DND-41 (cell line): ENCODE measurements around the gene GPC6.

Source experiments
- ATAC-seq: fragments of 200-7000 bp; cut with Tn5 transposase; 3 replicates; pipeline ENCODE4 v1.9.1; 2021; ENCODE audit warnings: low read depth; ENCODE audit not compliant: insufficient read depth
- DNase-seq: peaks from one replicate; pipeline ENCODE4 v3.0.0-alpha.2; 2020
- H2AFZ ChIP-seq: 2 replicates; pipeline ENCODE4 v1.6.0; 2012; ENCODE audit warnings: low read depth, low read length
- H3K27ac ChIP-seq: 2 replicates; pipeline ENCODE4 v1.5.1; 2012; ENCODE audit warnings: low read length, inconsistent platforms
- H3K27me3 ChIP-seq: fragments of 200-600 bp; sonication (generic); 2 replicates; pipeline ENCODE4 v1.6.0; 2012; ENCODE audit warnings: low read length, mild to moderate bottlenecking, inconsistent platforms; ENCODE audit not compliant: insufficient read depth, poor library complexity
- H3K36me3 ChIP-seq: 2 replicates; pipeline ENCODE4 v1.5.1; 2012; ENCODE audit warnings: low read length, inconsistent platforms; ENCODE audit not compliant: insufficient read depth
- H3K4me1 ChIP-seq: 2 replicates; pipeline ENCODE4 v1.5.1; 2012; ENCODE audit warnings: mild to moderate bottlenecking, low read length; ENCODE audit not compliant: insufficient read depth
- H3K4me2 ChIP-seq: 2 replicates; pipeline ENCODE4 v1.6.0; 2012; ENCODE audit warnings: mild to moderate bottlenecking, moderate library complexity, low read length, inconsistent platforms; ENCODE audit not compliant: insufficient read depth
- H3K4me3 ChIP-seq, 2 experiments: fragments of 200-600 bp in 1 of 2; shearing (Covaris generic) in 1 of 2; 2 replicates each; pipeline ENCODE4 v1.5.1; 2012 to 2016; ENCODE audit warnings: inconsistent platforms in 2 of 2, low read length in 2 of 2, mild to moderate bottlenecking in 2 of 2, low read depth in 1 of 2, moderate library complexity in 1 of 2
- H3K79me2 ChIP-seq: 2 replicates; pipeline ENCODE4 v1.6.0; 2012; ENCODE audit warnings: low read length, inconsistent platforms; ENCODE audit not compliant: insufficient read depth
- H3K9ac ChIP-seq: 2 replicates; pipeline ENCODE4 v1.6.0; 2012; ENCODE audit warnings: low read depth, mild to moderate bottlenecking, inconsistent platforms, low read length, moderate library complexity
- H3K9me3 ChIP-seq: 2 replicates; pipeline ENCODE4 v1.5.1; 2012; ENCODE audit warnings: low read length, moderate library complexity, mild to moderate bottlenecking, inconsistent platforms; ENCODE audit not compliant: insufficient read depth, severe bottlenecking
- H4K20me1 ChIP-seq: 2 replicates; pipeline ENCODE4 v1.6.0; 2012; ENCODE audit warnings: low read length; ENCODE audit not compliant: insufficient read depth
- EZH2 ChIP-seq: IDR thresholded peaks from 3 replicates; pipeline ENCODE4 v1.6.1; 2012; ENCODE audit warnings: borderline replicate concordance, low read depth, mild to moderate bottlenecking, moderate library complexity, low read length, inconsistent platforms; ENCODE audit not compliant: severe bottlenecking
- TF ChIP-seq, protein P1 (sequence below): IDR thresholded peaks from 2 replicates; pipeline ENCODE4 v1.5.1; 2012; ENCODE audit warnings: borderline replicate concordance, low read length, moderate library complexity, mild to moderate bottlenecking; ENCODE audit not compliant: poor library complexity, severe bottlenecking; ENCODE audit errors: extremely low read depth

GPC6 gene

DNA sequence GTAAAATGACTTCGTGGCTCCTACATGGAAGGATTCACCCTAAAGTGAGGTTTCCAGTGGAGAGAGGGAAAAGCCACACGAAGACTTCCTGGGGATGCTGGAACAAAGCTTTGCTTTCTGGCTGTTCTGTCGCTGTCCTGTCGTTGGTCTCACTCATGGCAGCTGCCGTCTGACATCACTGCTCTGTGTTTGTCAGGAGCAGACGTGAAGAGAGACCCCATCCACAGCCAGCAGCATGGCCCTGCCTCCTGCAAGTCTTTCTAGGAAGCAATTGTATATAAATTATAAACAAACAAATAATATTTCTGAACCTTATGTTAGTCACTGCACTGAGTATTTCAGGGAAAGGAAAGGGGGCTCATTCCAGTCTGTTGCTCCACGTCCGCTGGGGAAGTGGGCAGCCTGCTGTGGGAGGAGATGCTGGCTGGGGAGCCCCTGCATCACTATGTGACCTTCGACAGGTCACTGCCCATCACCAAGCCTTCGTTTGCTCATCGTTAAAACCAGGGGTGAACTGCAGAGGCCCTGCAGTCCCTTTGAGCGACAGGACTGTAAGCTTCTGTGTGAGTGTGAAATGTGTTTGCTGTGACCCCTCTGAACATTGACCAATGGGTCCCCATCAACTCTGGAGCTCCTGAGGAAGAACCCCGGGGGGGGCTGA, 1101.9 kb downstream of the GPC6 start:
- Histone ChIP-seq H3K4me2 (peak overlapping the region; percentile 62), H3K27me3 (peaks cover 15% of the 10 kb centered on the region), H4K20me1 (no peaks in the 10 kb centered on the region), H3K36me3 (no peaks in the 10 kb centered on the region), H3K9ac (no peak overlapping the region), H3K27ac (no peak overlapping the region), H3K4me3 (no peak overlapping the region), H3K9me3 (no peaks in the 10 kb centered on the region), H2AFZ (peak overlapping the region; percentile 38; the same call in 1 of the 2 replicates), H3K4me1 (peaks cover 46% of the 10 kb centered on the region), H3K79me2 (no peaks in the 10 kb centered on the region)
- DNase-seq: no peak
- TF ChIP-seq EZH2: no peak
- TF ChIP-seq, protein P1, sequence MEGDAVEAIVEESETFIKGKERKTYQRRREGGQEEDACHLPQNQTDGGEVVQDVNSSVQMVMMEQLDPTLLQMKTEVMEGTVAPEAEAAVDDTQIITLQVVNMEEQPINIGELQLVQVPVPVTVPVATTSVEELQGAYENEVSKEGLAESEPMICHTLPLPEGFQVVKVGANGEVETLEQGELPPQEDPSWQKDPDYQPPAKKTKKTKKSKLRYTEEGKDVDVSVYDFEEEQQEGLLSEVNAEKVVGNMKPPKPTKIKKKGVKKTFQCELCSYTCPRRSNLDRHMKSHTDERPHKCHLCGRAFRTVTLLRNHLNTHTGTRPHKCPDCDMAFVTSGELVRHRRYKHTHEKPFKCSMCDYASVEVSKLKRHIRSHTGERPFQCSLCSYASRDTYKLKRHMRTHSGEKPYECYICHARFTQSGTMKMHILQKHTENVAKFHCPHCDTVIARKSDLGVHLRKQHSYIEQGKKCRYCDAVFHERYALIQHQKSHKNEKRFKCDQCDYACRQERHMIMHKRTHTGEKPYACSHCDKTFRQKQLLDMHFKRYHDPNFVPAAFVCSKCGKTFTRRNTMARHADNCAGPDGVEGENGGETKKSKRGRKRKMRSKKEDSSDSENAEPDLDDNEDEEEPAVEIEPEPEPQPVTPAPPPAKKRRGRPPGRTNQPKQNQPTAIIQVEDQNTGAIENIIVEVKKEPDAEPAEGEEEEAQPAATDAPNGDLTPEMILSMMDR: no peak
- ATAC-seq: no peak

DNA sequence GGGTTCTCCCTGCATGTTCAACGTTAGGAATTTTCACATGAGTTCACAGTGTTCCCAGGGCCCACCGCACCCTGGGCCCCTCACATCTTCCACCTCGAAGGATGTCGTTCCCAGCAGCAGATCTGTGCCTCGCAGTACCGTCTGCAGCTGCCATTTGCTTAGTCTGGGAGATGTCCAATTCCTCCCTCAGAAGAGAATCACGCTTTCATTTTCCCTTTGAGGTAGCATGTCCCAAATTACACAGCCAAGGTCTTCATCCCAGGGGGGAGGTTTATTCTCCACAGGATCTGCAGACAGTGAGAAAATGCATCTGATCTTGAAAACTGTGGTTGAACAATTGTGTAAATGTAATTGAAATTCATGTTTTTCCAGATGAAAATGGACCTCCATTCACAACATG, 1102.7 kb downstream of the GPC6 start:
- Histone ChIP-seq H3K4me2 (no peak overlapping the region), H3K4me3 (no peak overlapping the region), H3K79me2 (no peaks in the 10 kb centered on the region), H3K27me3 (peaks cover 22% of the 10 kb centered on the region), H3K4me1 (peaks cover 39% of the 10 kb centered on the region), H3K9me3 (no peaks in the 10 kb centered on the region), H3K9ac (no peak overlapping the region), H3K27ac (no peak overlapping the region), H4K20me1 (no peaks in the 10 kb centered on the region), H3K36me3 (no peaks in the 10 kb centered on the region), H2AFZ (no peak overlapping the region)
- ATAC-seq (no peak), DNase-seq (no peak)
- TF ChIP-seq, protein P1: no peak

DNA sequence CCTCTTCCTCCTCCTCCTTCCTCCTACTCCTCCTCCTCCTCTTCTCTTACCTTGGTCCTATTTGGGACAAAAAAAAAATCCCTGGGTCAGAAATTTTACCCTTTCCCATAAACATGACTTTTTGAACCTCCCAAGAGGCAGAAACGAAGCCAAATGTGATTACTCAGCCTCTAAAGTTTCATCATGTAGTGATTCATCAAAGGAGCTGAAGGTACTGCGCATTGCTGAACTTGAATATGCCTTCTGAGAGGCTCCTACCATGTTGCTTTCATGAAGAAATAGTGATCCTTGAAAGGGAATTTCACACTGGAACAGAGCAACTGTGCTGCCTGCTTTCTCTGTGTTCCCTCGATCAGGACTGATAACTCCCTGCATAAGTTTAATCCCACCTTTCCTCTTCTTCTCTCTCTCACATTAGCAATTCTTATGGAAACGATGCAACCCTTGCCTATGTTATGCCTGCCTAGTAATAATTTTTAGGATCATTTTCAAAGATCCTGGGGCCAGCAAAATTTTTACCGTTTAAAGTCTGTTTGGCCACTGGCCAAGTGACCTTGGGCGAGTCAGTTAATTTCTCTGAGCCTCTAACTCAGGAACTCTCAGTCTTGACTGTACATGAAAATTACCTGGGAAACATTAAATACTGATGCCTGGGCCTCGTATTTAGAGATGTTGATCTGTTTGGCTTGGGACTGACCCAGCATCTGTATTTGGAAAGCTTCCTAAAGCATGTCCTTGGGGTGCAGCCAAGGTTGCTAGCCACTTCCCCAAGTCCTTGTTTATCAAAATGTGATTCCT, 1103.3 kb downstream of the GPC6 start:
- Histone ChIP-seq H3K4me1 (peaks cover 34% of the 10 kb centered on the region), H3K9me3 (no peaks in the 10 kb centered on the region), H3K27me3 (peaks cover 28% of the 10 kb centered on the region), H3K36me3 (no peaks in the 10 kb centered on the region), H3K4me3 (no peak overlapping the region), H4K20me1 (no peaks in the 10 kb centered on the region), H3K79me2 (no peaks in the 10 kb centered on the region), H3K4me2 (no peak overlapping the region), H2AFZ (no peak overlapping the region), H3K9ac (no peak overlapping the region), H3K27ac (no peak overlapping the region)
- TF ChIP-seq EZH2: no peak
- TF ChIP-seq, protein P1: no peak
- DNase-seq: no peak
- ATAC-seq: no peak
